GM18502 (cell line): ENCODE measurements around the gene SLC23A1.
A peak's percentile ranks its signal among the peaks of the same experiment; 100 is the strongest.
"Not testable (repeated sequence)": the region's sequence is repeated elsewhere in the genome, so short reads cannot be mapped to it uniquely, and the experiment has no call there.

Source experiments
- ATAC-seq: cut with Tn5 transposase; IDR thresholded peaks from one replicate; pipeline ENCODE4 v1.9.1; 2021; ENCODE audit warnings: mild to moderate bottlenecking; ENCODE audit not compliant: unreplicated experiment, poor library complexity

Gene SLC23A1

GRCh38 chr5:139390639-139391569 is 7.8 kb upstream of the SLC23A1 start:
- no peak for ATAC-seq

GRCh38 chr5:139389701-139390638 is 6.9 kb upstream of the SLC23A1 start, which contains the start of gene MZB1:
TSS of gene MZB1 (minus strand) at chr5:139389913. CDS start at chr5:139389856, 57 bp downstream.
- ATAC-seq, result peak; percentile 41

GRCh38 chr5:139388198-139388821 is 5.2 kb upstream of the SLC23A1 start:
- ATAC-seq, result no peak

- no peak for ATAC-seq
Observed at GRCh38 chr5:139387611-139388197, 4.6 kb upstream of the SLC23A1 start.

- not testable (repeated sequence) for ATAC-seq
Observed at GRCh38 chr5:139386956-139387355, 3.9 kb upstream of the SLC23A1 start.

- no peak for ATAC-seq
Observed at GRCh38 chr5:139386050-139386438, 2.9 kb upstream of the SLC23A1 start.

GRCh38 chr5:139385061-139386049 is 2.3 kb upstream of the SLC23A1 start:
- no peak for ATAC-seq

- ATAC-seq, result no peak
Observed at GRCh38 chr5:139384591-139385051, 1.5 kb upstream of the SLC23A1 start.

- no peak for ATAC-seq
Observed at GRCh38 chr5:139383993-139384590, 995 bp upstream of the SLC23A1 start.

- ATAC-seq, result no peak
Observed at GRCh38 chr5:139382807-139383206, 290 bp downstream of the SLC23A1 start.

- ATAC-seq, result no peak
Observed at GRCh38 chr5:139381837-139382761, 998 bp downstream of the SLC23A1 start.

- ATAC-seq, result no peak
Observed at GRCh38 chr5:139379626-139380449, 3.3 kb downstream of the SLC23A1 start.

GRCh38 chr5:139378941-139379361 is 4.1 kb downstream of the SLC23A1 start:
- ATAC-seq, result no peak

GRCh38 chr5:139378101-139378825 is 4.8 kb downstream of the SLC23A1 start:
- no peak for ATAC-seq

GRCh38 chr5:139377226-139377625 is 5.9 kb downstream of the SLC23A1 start:
- no peak for ATAC-seq

- ATAC-seq, result no peak
Observed at GRCh38 chr5:139376364-139376763, 6.7 kb downstream of the SLC23A1 start.
